ENCODE measurements around the gene CCDC88C.

CCDC88C gene

GRCh38 chr14:91377700-91378652 is 39.6 kb downstream of the CCDC88C start:
- H3K27ac ChIP-seq = peak overlapping the region in 6 of 11 experiments; percentile 4 to 49 (median 18); a peak in 8 of 22 replicates
- no peak for TF ChIP-seq Cebpa-rat (IDR thresholded peaks at IDR 0.05)
- no peaks in the 10 kb centered on the region for H3K9me3 ChIP-seq (replicated peaks in 1 of 11)
- peak overlapping the region in 5 of 11 experiments; percentile 31 to 61 (median 59); a peak in 7 of 22 replicates for H3K9ac ChIP-seq
- peaks cover 86 to 100% (median 100%) of the 10 kb centered on the region in 10 experiments for H3K4me1 ChIP-seq
- peaks cover 0 to 19% (median 0%) of the 10 kb centered on the region in 11 experiments; a peak in 6 of 22 replicates for H3K36me3 ChIP-seq
- H3K4me2 ChIP-seq = peak overlapping the region; percentile 79 to 99 (median 92)
- no peak overlapping the region for H3K4me3 ChIP-seq
- H3K27me3 ChIP-seq = no peaks in the 10 kb centered on the region
- H4K20me1 ChIP-seq = peaks cover 3 to 100% (median 99%) of the 10 kb centered on the region in 11 experiments; a peak in 20 of 22 replicates

GRCh38 chr14:91376547-91377477 is 40.8 kb downstream of the CCDC88C start:
- Histone ChIP-seq H3K9ac (peak overlapping the region in 8 of 11 experiments; percentile 10 to 67 (median 44); a peak in 14 of 22 replicates), H3K4me2 (peak overlapping the region; percentile 79 to 99 (median 92)), H3K4me1 (peaks cover 96 to 100% (median 100%) of the 10 kb centered on the region in 10 experiments), H3K27me3 (no peaks in the 10 kb centered on the region), H3K9me3 (replicated peaks in 1 of 11) (no peaks in the 10 kb centered on the region), H3K36me3 (peaks cover 0 to 19% (median 0%) of the 10 kb centered on the region in 11 experiments; a peak in 6 of 22 replicates), H3K4me3 (no peak overlapping the region), H3K27ac (peak overlapping the region in 7 of 11 experiments; percentile 5 to 63 (median 45); a peak in 8 of 22 replicates), H4K20me1 (peaks cover 0 to 99% (median 97%) of the 10 kb centered on the region in 11 experiments; a peak in 19 of 22 replicates)
- no peak for TF ChIP-seq Cebpa-rat (IDR thresholded peaks at IDR 0.05)

- peaks cover 0 to 19% (median 0%) of the 10 kb centered on the region in 11 experiments; a peak in 6 of 22 replicates for H3K36me3 ChIP-seq
- peak overlapping the region in 8 of 11 experiments; percentile 3 to 67 (median 42); a peak in 10 of 22 replicates for H3K9ac ChIP-seq
- no peak for TF ChIP-seq Cebpa-rat (IDR thresholded peaks at IDR 0.05)
- peak overlapping the region; percentile 79 to 99 (median 92) for H3K4me2 ChIP-seq
- H3K4me3 ChIP-seq = no peak overlapping the region
- peaks cover 99 to 100% (median 100%) of the 10 kb centered on the region in 10 experiments for H3K4me1 ChIP-seq
- peak overlapping the region in 8 of 11 experiments; percentile 14 to 63 (median 46); a peak in 12 of 22 replicates for H3K27ac ChIP-seq
- H4K20me1 ChIP-seq = peaks cover 0 to 99% (median 97%) of the 10 kb centered on the region in 11 experiments; a peak in 19 of 22 replicates
- no peaks in the 10 kb centered on the region for H3K27me3 ChIP-seq
- no peaks in the 10 kb centered on the region for H3K9me3 ChIP-seq (replicated peaks in 1 of 11)
Measured at GRCh38 chr14:91375720-91376452, 41.7 kb downstream of the CCDC88C start.

- TF ChIP-seq Cebpa-rat (IDR thresholded peaks at IDR 0.05) = no peak
- Histone ChIP-seq H3K9me3 (replicated peaks in 1 of 11) (no peaks in the 10 kb centered on the region), H3K4me1 (peaks cover 99 to 100% (median 100%) of the 10 kb centered on the region in 10 experiments), H3K4me2 (peak overlapping the region; percentile 79 to 99 (median 92)), H3K9ac (peak overlapping the region in 9 of 11 experiments; percentile 3 to 67 (median 34); a peak in 12 of 22 replicates), H3K27ac (peak overlapping the region in 9 of 11 experiments; percentile 14 to 63 (median 42); a peak in 16 of 22 replicates), H3K27me3 (no peaks in the 10 kb centered on the region), H3K36me3 (peaks cover 0 to 19% (median 0%) of the 10 kb centered on the region in 11 experiments; a peak in 6 of 22 replicates), H4K20me1 (peaks cover 0 to 99% (median 97%) of the 10 kb centered on the region in 11 experiments; a peak in 18 of 22 replicates), H3K4me3 (no peak overlapping the region; a peak in 1 of 20 replicates)
Measured at GRCh38 chr14:91374879-91375702, 42.5 kb downstream of the CCDC88C start.

- Histone ChIP-seq H3K36me3 (peaks cover 0 to 12% (median 0%) of the 10 kb centered on the region in 11 experiments; a peak in 6 of 22 replicates), H4K20me1 (peaks cover 0 to 99% (median 96%) of the 10 kb centered on the region in 11 experiments; a peak in 18 of 22 replicates), H3K9ac (peak overlapping the region in 8 of 11 experiments; percentile 3 to 67 (median 51); a peak in 14 of 22 replicates), H3K27me3 (no peaks in the 10 kb centered on the region), H3K27ac (peak overlapping the region in 8 of 11 experiments; percentile 36 to 63 (median 56); a peak in 17 of 22 replicates), H3K4me2 (peak overlapping the region; percentile 79 to 99 (median 92)), H3K4me1 (peaks cover 99 to 100% (median 100%) of the 10 kb centered on the region in 10 experiments), H3K4me3 (peak overlapping the region in 3 of 10 experiments; percentile 7 to 38 (median 27); a peak in 4 of 20 replicates), H3K9me3 (replicated peaks in 1 of 11) (no peaks in the 10 kb centered on the region)
- TF ChIP-seq Cebpa-rat (IDR thresholded peaks at IDR 0.05) = no peak
Measured at GRCh38 chr14:91374287-91374878, 43.2 kb downstream of the CCDC88C start.

- Histone ChIP-seq H3K4me2 (peak overlapping the region; percentile 79 to 99 (median 92)), H3K27ac (peak overlapping the region in 10 of 11 experiments; percentile 2 to 63 (median 56); a peak in 20 of 22 replicates), H3K9me3 (replicated peaks in 1 of 11) (no peaks in the 10 kb centered on the region), H3K9ac (peak overlapping the region; percentile 4 to 67 (median 48); a peak in 18 of 22 replicates), H3K27me3 (no peaks in the 10 kb centered on the region), H3K36me3 (peaks cover 0 to 5% (median 0%) of the 10 kb centered on the region in 11 experiments; a peak in 3 of 22 replicates), H3K4me3 (peak overlapping the region in 8 of 10 experiments; percentile 7 to 54 (median 24); a peak in 10 of 20 replicates), H3K4me1 (peaks cover 97 to 100% (median 100%) of the 10 kb centered on the region in 10 experiments), H4K20me1 (peaks cover 0 to 99% (median 95%) of the 10 kb centered on the region in 11 experiments; a peak in 18 of 22 replicates)
- no peak for TF ChIP-seq Cebpa-rat (IDR thresholded peaks at IDR 0.05)
Measured at GRCh38 chr14:91373591-91374254, 43.9 kb downstream of the CCDC88C start.

All from BLaER1 treated with 17β-estradiol and CSF1 and Interleukin-3, amounts not matched to agents 10 nM and 100 nM (cell line).